Measurements from ENCODE around the gene GPHN. TPM values are rescaled to one million over a fixed set of nuclear protein-coding genes. Genes with fewer than 3 reads are reported as not detected.
"Not testable (repeated sequence)": the region's sequence is repeated elsewhere in the genome, so short reads cannot be mapped to it uniquely, and the experiment has no call there.

GPHN gene
- total RNA-seq, 1 donor from 2014 or later, result 32.1 TPM

DNA sequence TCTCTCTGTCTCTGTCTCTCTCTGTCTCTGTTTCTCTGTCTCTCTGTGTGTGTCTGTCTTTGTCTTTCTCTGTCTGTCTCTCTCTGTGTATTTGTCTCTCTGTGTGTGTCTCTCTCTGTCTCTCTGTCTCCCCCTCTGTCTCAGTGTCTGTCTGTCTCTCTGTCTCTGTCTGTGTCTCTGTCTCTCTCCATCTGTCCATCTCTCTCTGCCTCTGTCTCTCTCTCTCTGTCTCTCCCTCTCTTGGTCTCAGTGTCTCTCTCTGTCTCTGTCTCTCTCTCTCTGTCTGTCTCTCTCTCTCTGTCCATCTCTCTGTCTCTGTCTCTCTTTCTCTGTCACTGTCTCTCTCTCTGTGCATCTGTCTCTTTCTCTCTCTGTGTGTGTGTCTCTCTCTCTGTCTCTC, 537.5 kb downstream of the GPHN start:
- peaks cover 20% of the 10 kb centered on the region for H3K4me1 Mint-ChIP-seq
- no peak overlapping the region for H3K4me3 Mint-ChIP-seq
- H3K27ac Mint-ChIP-seq, result peak overlapping the region; percentile 57
- no peaks in the 10 kb centered on the region for H3K27me3 Mint-ChIP-seq (ENCODE audit: low read depth)
- H3K36me3 Mint-ChIP-seq, result peaks cover 16% of the 10 kb centered on the region
- TF ChIP-seq, protein P1, sequence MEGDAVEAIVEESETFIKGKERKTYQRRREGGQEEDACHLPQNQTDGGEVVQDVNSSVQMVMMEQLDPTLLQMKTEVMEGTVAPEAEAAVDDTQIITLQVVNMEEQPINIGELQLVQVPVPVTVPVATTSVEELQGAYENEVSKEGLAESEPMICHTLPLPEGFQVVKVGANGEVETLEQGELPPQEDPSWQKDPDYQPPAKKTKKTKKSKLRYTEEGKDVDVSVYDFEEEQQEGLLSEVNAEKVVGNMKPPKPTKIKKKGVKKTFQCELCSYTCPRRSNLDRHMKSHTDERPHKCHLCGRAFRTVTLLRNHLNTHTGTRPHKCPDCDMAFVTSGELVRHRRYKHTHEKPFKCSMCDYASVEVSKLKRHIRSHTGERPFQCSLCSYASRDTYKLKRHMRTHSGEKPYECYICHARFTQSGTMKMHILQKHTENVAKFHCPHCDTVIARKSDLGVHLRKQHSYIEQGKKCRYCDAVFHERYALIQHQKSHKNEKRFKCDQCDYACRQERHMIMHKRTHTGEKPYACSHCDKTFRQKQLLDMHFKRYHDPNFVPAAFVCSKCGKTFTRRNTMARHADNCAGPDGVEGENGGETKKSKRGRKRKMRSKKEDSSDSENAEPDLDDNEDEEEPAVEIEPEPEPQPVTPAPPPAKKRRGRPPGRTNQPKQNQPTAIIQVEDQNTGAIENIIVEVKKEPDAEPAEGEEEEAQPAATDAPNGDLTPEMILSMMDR (IDR thresholded peaks at IDR 0.05; ENCODE audit: unreplicated experiment), result no peak
- DNase-seq (ENCODE audit: low spot score in 2 of 2, unreplicated experiment in 2 of 2), result no peak
- H3K9me3 Mint-ChIP-seq, result peaks cover 20% of the 10 kb centered on the region

DNA sequence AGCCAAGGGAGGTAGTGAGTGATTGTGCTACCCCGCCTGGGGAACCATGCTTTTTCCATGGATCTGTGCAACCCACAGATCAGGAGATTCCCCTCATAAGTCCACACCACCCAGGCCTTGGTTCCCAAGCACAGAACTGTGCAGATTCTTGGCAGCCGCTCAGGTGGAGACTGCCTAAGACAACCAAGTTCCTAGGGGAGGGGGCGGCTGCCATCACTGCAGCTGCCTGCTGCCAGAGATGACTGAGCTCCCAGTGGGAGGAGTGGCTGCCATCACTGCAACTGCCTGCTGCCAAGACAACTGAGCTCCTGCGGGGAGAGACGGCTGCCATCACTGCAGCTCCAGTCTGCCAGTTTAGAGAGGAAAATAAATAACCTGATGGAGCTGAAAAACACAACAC, 542.9 kb downstream of the GPHN start:
- Mint-ChIP-seq H3K27ac (no peak overlapping the region), H3K27me3 (ENCODE audit: low read depth) (no peaks in the 10 kb centered on the region), H3K4me1 (peaks cover 20% of the 10 kb centered on the region), H3K4me3 (no peak overlapping the region), H3K9me3 (peaks cover 55% of the 10 kb centered on the region), H3K36me3 (peaks cover 38% of the 10 kb centered on the region)
- no peak for DNase-seq (ENCODE audit: low spot score in 2 of 2, unreplicated experiment in 2 of 2)
- TF ChIP-seq, protein P1 (IDR thresholded peaks at IDR 0.05; ENCODE audit: unreplicated experiment), result no peak

DNA sequence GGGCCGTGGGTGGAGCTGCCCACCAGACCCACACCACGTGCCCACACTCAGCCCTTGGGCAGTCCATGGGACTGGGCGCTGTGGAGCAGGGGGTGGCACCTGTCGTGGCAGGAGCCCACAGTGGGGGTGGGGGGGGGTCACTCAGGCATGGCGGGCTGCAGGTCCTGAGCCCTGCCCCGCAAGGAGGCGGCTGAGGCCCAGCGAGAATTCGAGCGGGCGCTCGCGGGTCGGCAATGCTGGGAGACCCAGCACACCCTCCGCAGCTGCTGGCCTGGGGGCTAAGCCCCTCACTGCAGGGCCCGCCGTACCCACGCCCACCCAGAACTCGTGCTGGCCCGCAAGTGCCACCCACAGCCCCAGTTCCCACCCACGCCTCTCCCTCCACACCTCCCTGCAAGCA, 548.7 kb downstream of the GPHN start:
- peaks cover 33% of the 10 kb centered on the region for H3K36me3 Mint-ChIP-seq
- no peaks in the 10 kb centered on the region for H3K27me3 Mint-ChIP-seq (ENCODE audit: low read depth)
- TF ChIP-seq, protein P1 (IDR thresholded peaks at IDR 0.05; ENCODE audit: unreplicated experiment), result no peak
- no peak for DNase-seq (ENCODE audit: low spot score in 2 of 2, unreplicated experiment in 2 of 2)
- peaks cover 45% of the 10 kb centered on the region for H3K9me3 Mint-ChIP-seq
- no peak overlapping the region for H3K4me3 Mint-ChIP-seq
- peaks cover 6% of the 10 kb centered on the region for H3K4me1 Mint-ChIP-seq
- no peak overlapping the region for H3K27ac Mint-ChIP-seq

DNA sequence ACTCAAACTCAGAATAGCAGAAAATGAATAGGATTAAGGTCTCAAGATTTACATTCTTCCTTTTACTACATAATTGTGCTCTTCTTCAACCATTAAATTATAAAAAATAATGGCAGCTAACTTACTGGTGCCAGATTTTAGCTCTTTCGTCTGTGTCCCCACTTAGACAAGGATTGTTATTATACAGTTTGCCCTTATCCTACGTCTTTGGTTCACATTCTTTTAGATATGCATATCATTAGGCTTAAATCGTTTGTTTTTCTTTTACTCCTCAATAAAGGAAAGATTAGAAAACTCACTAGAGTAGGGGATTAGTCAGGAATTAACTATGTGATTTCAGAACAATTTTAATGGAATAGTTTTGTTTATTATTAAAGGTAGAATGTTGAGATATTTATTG, 551.6 kb downstream of the GPHN start:
- Mint-ChIP-seq H3K4me1 (peaks cover 6% of the 10 kb centered on the region), H3K36me3 (peaks cover 45% of the 10 kb centered on the region), H3K9me3 (peaks cover 27% of the 10 kb centered on the region), H3K4me3 (no peak overlapping the region), H3K27me3 (ENCODE audit: low read depth) (no peaks in the 10 kb centered on the region), H3K27ac (peak overlapping the region; percentile 82)
- DNase-seq (ENCODE audit: low spot score in 2 of 2, unreplicated experiment in 2 of 2), result no peak
- TF ChIP-seq, protein P1 (IDR thresholded peaks at IDR 0.05; ENCODE audit: unreplicated experiment), result no peak

DNA sequence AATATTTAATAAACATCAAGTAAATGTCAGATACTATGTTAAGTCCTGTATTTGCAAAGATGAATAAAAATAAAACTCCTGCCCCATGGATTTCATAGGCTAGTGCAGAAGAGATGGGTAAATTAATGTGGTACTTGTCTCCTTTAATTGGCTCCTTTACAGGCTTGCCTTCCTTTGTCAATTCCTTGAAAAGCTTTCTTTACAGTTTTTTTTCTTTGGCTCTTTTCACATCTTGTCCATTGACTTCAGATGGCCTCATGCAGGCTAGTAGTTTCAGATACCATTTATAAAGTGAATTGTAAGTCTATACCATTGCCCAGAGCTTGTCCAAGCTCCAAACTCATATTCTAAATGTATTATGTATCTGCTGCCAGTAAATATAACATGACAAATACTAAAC, 552.6 kb downstream of the GPHN start:
- TF ChIP-seq, protein P1 (IDR thresholded peaks at IDR 0.05; ENCODE audit: unreplicated experiment), result no peak
- H3K27me3 Mint-ChIP-seq (ENCODE audit: low read depth), result no peaks in the 10 kb centered on the region
- peaks cover 6% of the 10 kb centered on the region for H3K4me1 Mint-ChIP-seq
- peaks cover 44% of the 10 kb centered on the region for H3K36me3 Mint-ChIP-seq
- peaks cover 25% of the 10 kb centered on the region for H3K9me3 Mint-ChIP-seq
- no peak overlapping the region for H3K27ac Mint-ChIP-seq
- H3K4me3 Mint-ChIP-seq, result no peak overlapping the region
- no peak for DNase-seq (ENCODE audit: low spot score in 2 of 2, unreplicated experiment in 2 of 2)

DNA sequence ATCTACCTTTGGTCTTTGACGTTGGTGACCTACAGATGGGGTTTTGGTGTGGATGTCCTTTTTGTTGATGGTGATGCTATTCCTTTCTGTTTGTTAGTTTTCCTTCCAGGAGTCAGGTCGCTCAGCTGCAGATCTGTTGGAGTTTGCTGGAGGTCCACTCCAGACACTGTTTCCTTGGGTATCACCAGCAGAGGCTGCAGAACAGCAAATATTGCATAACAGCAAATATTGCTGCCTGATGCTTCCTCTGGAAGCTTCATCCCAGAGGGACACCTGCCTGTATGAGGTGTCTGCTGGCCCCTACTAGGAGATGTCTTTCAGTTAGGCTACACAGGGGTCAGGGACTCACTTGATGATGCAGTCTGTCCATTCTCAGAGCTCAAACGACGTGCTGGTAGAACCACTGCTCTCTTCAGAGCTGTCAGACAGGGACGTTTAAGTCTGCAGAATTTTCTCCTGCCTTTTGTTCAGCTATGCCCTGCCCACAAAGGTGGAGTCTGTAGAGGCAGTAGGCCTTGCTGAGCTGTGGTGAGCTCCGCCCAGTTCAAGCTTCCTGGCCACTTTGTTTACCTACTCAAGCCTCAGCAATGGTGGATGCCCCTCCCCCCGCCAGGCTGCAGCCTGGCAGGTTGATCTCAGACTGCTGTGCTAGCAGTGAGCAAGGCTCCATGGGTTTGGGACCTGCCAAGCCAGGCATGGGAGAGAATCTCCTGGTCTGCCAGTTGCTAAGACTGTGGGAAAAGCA, 559.3 kb downstream of the GPHN start:
- H3K27ac Mint-ChIP-seq; H3K4me1 Mint-ChIP-seq; DNase-seq (ENCODE audit: low spot score in 2 of 2, unreplicated experiment in 2 of 2); H3K4me3 Mint-ChIP-seq; H3K27me3 Mint-ChIP-seq (ENCODE audit: low read depth): not testable (repeated sequence)
- peaks cover 23% of the 10 kb centered on the region for H3K9me3 Mint-ChIP-seq
- peaks cover 45% of the 10 kb centered on the region for H3K36me3 Mint-ChIP-seq

All from mesothelial cell of epicardium (in vitro differentiated cells).